COR-L47 (cell line): Measurements from ENCODE around the gene PHF19.

Source experiments
- DNase-seq: peaks from one replicate; lab custom pipeline; 2025; lab: John Stamatoyannopoulos, UW

Gene PHF19

GRCh38 chr9:120876842-120877240 lies at the start of gene PHF19:
Gene PHF19, minus strand, starts transcription at chr9:120877188. Its CDS starts 2,447 bp downstream, at chr9:120874741.
- DNase-seq, result no peak

- no peak for DNase-seq
Measured at GRCh38 chr9:120926397-120926928, 49.5 kb upstream of the PHF19 start, which contains the start of gene TRAF1. Gene TRAF1, minus strand, starts transcription at chr9:120926796. Its CDS starts 721 bp downstream, at chr9:120926075.

- no peak for DNase-seq
Measured at GRCh38 chr9:120925535-120926396, 48.8 kb upstream of the PHF19 start.

GRCh38 chr9:120924698-120925534 lies 47.9 kb upstream of the PHF19 start:
- DNase-seq, result no peak

- no peak for DNase-seq
Measured at GRCh38 chr9:120923620-120924328, 46.8 kb upstream of the PHF19 start.

- no peak for DNase-seq
Measured at GRCh38 chr9:120922404-120923195, 45.6 kb upstream of the PHF19 start.

- no peak for DNase-seq
Measured at GRCh38 chr9:120921661-120922181, 44.7 kb upstream of the PHF19 start.

GRCh38 chr9:120920806-120921178 lies 43.8 kb upstream of the PHF19 start:
- DNase-seq, result no peak

GRCh38 chr9:120919843-120920805 lies 43.1 kb upstream of the PHF19 start:
- no peak for DNase-seq

- no peak for DNase-seq
Measured at GRCh38 chr9:120918931-120919842, 42.2 kb upstream of the PHF19 start.

GRCh38 chr9:120917929-120918762 lies 41.2 kb upstream of the PHF19 start:
- DNase-seq, result no peak

- no peak for DNase-seq
Measured at GRCh38 chr9:120916991-120917880, 40.2 kb upstream of the PHF19 start.

- no peak for DNase-seq
Measured at GRCh38 chr9:120916588-120916987, 39.6 kb upstream of the PHF19 start.

GRCh38 chr9:120915854-120916470 lies 39.0 kb upstream of the PHF19 start:
- no peak for DNase-seq

GRCh38 chr9:120914953-120915352 lies 38.0 kb upstream of the PHF19 start:
- DNase-seq, result no peak

- no peak for DNase-seq
Measured at GRCh38 chr9:120914396-120914795, 37.4 kb upstream of the PHF19 start.
